HG03097 (cell line): ENCODE results near the gene ABAT.

ENCODE experiments used
- ATAC-seq: cut with Tn5 transposase; IDR thresholded peaks from one replicate; pipeline ENCODE4 v1.9.1; 2021; ENCODE audit not compliant: unreplicated experiment, low FRiP score

Gene ABAT

GRCh38 chr16:8674413-8675022 lies at the start of gene ABAT:
Gene ABAT (plus strand): TSS chr16:8674617. CDS start chr16:8735740, 61,123 bp downstream.
- peak; percentile 99 for ATAC-seq

GRCh38 chr16:8625491-8626087 lies 48.8 kb upstream of the ABAT start:
- no peak for ATAC-seq

DNA sequence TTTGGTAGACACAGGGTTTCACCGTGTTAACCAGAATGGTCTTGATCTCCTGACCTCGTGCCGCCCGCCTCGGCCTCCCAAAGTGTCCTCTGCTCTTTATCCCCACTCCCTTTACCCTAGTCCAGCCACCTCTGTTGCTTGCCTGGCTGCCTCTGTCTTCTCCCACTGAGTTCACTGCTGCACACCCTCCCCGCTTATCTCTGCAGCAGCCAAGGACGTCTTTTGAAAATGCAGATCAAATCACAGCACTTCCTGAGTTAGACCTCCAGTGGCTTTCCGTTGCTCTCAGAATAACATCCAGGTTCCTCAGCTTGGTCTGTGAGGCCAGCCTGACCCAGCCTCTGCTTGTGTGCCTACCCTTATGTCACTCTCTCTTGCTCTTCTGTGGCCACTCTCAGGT lies 47.5 kb upstream of the ABAT start:
- no peak for ATAC-seq

DNA sequence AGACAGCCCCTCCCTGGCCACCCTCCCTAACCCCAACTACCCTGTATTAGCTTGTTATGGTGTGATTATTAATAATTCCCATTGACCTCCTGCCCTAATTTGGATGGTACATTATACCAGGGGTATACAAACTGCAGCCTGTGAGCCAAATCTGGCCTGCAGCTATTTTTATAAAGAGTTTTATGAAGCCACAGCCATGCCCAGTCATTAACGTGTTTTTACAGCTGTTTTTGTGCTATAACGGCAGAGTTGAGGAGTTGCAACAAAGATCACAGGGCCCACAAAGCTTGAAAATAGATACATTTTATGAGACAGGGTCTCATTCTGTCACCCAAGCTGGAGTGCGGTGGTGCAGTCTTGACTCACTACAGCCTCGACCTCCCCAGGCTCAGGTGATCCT lies 47.0 kb upstream of the ABAT start:
- no peak for ATAC-seq

DNA sequence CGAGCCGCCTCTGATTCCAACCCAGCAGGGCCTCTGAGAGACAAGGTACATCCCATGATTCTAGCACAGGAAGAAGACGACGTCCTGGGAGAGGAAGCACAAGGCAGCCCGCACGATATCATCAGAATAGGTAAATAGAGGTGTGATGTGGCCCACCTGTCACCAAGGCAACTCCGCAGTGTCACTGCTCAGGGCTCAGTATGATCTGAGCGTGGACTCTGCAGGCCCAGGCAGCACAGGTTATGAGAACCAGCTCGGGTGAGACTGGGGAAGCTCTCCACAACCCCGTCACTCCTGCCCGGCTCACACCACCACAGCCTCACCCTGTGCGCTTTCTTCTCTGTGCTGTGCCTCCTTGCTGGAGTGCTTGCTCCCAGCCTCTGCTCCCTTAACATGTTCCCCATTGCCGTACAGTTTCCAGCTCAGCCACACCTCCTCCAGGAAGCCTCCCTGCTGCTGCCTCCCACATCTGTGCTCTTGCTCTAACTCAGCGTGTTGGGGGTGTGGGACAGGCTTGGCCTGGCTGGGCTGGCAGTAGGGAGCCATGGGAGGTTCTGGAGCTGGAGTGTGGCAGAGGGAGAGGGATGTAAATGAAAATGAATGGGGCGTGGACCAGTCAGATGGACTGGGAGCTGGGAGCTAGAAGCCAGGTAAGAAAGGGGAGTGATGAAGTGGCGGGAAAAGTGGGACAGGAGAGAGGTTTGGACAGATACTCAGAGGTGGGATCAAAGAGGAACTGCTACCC lies 45.3 kb upstream of the ABAT start:
- no peak for ATAC-seq

GRCh38 chr16:8630255-8630953 lies 44.0 kb upstream of the ABAT start:
- ATAC-seq = no peak

GRCh38 chr16:8631373-8631772 lies 43.0 kb upstream of the ABAT start:
- ATAC-seq = no peak

DNA sequence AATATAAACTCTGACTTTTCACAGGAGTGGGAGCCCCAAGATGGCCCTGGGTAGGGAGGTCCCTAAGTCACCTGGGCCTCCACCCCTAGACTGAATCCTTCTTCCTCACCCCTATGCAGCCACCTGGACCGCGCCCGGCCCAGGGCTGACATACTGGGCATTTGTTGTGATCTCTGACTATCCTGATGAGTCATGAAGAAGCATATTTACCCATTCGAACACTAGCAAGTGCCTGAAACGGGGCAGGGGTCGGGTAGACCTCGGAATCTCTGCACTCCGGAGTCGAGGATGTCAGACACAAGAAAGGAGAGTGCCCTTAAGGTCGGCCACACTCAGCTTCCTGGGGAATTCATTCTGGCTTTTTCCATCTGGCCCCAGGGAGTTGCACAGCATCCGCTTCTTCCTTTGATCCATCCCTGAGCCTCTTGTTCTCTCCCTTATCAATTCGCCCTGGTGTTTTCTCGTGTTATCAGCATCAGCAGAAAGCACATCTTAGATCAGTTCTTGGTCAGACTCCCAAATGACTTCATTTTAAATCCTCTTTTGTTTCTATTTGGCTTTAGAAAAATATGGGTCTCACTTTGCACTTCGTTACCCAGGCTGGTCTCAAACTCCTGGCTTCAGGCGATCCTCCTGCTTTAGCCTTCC lies 42.5 kb upstream of the ABAT start:
- no peak for ATAC-seq

DNA sequence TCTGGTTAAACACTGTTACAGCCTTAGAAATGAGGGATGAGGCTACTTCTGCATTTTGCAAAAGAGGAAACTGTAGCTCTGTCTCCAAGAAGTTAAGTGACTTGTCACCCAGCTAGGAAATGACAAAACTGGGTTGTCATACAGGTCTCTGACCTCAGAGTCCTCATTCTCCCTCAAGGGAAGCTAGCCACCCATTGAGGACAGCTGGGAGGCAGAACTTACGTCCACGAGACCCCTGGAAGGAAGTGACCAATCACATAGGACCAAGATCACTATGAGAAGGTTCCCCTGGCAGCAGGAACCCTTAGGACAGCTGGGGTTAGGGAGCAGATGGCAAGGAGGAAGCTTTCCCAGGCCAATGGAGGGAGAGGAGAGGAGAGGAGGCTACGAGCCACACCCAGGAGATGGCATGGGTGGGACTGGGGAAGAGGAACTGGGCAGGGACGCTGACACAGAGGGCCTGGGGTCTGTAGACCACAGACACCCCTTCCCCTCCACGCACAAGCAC lies 41.7 kb upstream of the ABAT start:
- no peak for ATAC-seq

DNA sequence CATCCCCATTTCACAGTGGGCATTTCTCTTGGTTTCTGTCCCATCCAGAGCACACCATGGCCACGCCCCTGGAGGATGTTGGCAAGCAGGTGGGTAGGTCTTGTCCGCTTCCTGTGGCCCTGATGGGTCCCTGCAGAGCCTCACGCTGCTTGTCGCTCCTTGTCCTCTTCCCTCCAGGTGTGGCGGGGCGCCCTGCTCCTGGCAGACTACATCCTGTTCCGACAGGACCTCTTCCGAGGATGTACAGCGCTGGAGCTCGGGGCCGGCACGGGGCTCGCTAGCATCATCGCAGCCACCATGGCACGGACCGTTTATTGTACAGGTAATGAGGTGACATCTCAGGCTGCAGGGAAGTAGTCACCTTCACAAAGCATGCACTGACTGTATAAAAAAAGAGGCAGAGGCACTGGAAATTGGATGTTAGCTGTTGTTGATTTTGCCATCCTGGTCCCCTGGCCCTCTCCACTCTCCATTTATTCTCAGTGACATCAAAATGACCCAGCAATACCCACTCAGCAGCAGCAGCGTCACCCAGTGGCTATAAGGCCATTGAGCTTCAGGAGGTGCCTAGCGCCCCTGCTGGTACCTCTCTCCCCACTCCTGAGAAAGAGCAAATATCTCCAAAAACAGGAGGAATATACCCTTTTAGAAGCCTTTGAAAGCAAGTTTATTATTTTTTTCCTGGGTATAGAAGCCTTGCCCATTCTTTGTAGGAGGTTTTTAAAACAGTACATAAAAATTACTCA lies 39.3 kb upstream of the ABAT start:
- ATAC-seq = no peak

- ATAC-seq = no peak
These were observed 34.7 kb upstream of the ABAT start for GRCh38 chr16:8639694-8640093.

DNA sequence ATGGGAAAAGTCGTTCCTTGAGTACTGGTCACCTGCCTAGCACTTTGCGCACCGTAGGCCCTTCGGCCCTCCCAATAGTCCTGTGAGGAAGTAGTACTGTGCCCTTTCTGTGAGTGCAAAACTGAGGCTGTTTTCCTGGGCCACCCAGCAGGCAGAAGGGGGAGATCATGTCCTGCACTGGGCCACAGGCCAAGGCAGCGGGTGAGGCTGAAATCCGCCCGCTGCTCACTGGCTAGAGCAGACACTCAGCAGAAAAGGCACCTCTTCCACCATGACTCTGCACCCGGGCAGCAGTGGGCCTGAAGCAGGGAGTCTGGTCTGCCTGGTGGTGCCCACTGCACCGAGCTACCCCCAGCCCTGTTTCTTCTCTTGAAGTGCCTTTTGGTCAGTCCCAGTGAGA lies 32.7 kb upstream of the ABAT start:
- ATAC-seq = no peak

- no peak for ATAC-seq
These were observed 32.3 kb upstream of the ABAT start for GRCh38 chr16:8642146-8642545.

GRCh38 chr16:8644211-8645140 lies 29.9 kb upstream of the ABAT start:
- no peak for ATAC-seq

DNA sequence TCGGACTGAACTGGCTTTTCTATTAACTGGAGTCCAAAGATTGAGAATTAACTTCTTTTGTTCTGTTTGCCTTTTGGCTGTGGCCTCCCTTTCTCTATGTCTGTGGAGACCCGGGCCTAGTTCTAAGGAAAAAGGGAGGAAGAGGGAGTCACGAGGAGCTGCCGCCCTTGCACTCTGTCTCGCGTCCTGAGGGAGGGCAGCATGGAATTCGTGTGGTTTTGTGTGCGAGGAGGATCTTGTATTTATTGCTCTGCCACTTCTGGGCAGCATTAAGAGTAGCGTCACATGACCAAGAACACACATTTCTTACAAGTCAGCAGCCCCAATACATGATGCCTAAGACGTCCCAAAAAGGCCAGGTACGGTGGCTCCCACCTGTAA lies 29.3 kb upstream of the ABAT start:
- ATAC-seq = no peak

- no peak for ATAC-seq
These were observed 28.6 kb upstream of the ABAT start for GRCh38 chr16:8645831-8646230.

- ATAC-seq = no peak
These were observed 27.9 kb upstream of the ABAT start for GRCh38 chr16:8646326-8647053.

- ATAC-seq = no peak
These were observed 26.6 kb upstream of the ABAT start for GRCh38 chr16:8647721-8648318.
